Measurements from ENCODE around the gene TRIM41.

DNA sequence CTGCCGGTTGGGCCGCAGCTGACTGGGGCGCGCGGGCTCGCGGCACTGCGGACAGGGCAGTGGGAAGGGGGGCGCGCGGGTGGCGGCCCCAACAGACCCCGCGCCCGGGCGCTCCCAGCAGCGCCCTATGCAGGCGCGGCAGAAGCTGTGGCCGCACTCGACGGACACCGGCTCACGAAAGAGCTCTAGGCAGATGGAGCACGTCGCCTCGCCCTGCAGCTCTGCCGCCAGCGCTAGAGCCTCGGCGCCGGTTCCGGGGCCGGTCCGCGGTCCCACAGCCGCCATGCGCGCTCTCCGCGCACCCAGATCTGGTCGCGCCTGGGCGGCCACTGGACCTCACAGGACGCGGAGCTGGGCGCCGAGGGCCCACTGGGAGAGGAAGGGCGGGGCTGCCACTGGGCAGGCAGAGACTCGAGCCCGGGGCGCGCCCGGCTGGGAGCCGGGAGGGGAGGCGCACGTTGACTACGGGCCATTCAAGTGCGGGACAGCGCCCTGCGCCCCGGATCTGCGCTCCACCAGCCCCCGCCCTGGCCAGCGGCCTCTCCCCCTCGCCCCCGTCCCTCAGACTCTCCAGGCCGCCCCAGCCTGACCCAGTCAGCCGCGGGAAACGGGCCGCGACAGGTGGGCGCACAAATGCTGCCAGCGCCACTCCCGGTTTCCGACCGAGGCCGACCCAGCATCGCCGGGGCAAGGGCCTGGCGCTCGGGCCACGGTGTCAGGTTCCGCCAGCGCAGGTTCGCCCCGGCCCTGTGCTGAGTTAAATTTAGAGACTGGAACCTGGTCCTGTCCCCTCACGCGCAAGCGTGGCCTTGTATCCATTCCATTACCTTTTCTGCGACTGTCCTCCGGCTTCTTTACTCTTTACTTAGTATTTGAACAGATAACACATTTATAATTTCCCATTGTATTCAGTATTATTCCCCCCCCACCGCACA lies 18.0 kb upstream of the TRIM41 start, which contains the start of gene TRIM7:
- TF ChIP-seq CTCF (IDR thresholded peaks at IDR 0.05; ENCODE audit: insufficient read depth, low read length, poor library complexity, severe bottlenecking): no peak
- no peak for TF ChIP-seq EZH2phosphoT487 (conservative IDR thresholded peaks at IDR 0.05; ENCODE audit: low read length)

All from SU-DHL-6 (cell line).